KMS-11 (cell line): ENCODE measurements around the gene CCDC33.

Source experiments
- H2AFZ ChIP-seq: fragments of 200-600 bp; sonication (generic); 2 replicates; pipeline ENCODE4 v1.6.1; 2016; ENCODE audit warnings: antibody characterized with exemption, mixed run types, low read depth
- H3K27ac ChIP-seq: fragments of 200-600 bp; sonication (generic); 2 replicates; pipeline ENCODE4 v1.6.1; 2016; ENCODE audit warnings: mild to moderate bottlenecking, mixed run types
- H3K27me3 ChIP-seq: fragments of 200-600 bp; sonication (generic); 2 replicates; pipeline ENCODE4 v1.6.1; 2017; ENCODE audit warnings: mild to moderate bottlenecking, low read depth, mixed run types, moderate library complexity; ENCODE audit not compliant: insufficient read depth
- H3K36me3 ChIP-seq: fragments of 200-600 bp; sonication (generic); 2 replicates; pipeline ENCODE4 v1.6.1; 2017; ENCODE audit warnings: mild to moderate bottlenecking, mixed run types; ENCODE audit not compliant: insufficient read depth
- H3K4me1 ChIP-seq: fragments of 200-600 bp; sonication (generic); 2 replicates; pipeline ENCODE4 v1.6.1; 2016; ENCODE audit warnings: mild to moderate bottlenecking, low read depth, mixed run types; ENCODE audit not compliant: poor library complexity, severe bottlenecking
- H3K4me2 ChIP-seq: fragments of 200-600 bp; sonication (generic); 2 replicates; pipeline ENCODE4 v1.7.0; 2016; ENCODE audit warnings: mild to moderate bottlenecking, mixed run types
- H3K4me3 ChIP-seq: fragments of 200-600 bp; sonication (generic); IDR thresholded peaks from 2 replicates; pipeline ENCODE4 v1.6.1; 2017; ENCODE audit warnings: low read depth, low read length, mixed read lengths; ENCODE audit not compliant: insufficient read depth
- H3K79me2 ChIP-seq: fragments of 200-600 bp; sonication (generic); 2 replicates; pipeline ENCODE4 v1.6.1; 2016; ENCODE audit warnings: low read depth, mixed run types; ENCODE audit not compliant: insufficient read depth
- H3K9ac ChIP-seq: fragments of 200-600 bp; sonication (generic); 2 replicates; pipeline ENCODE4 v1.6.1; 2016; ENCODE audit warnings: mild to moderate bottlenecking, mixed run types
- H4K20me1 ChIP-seq: fragments of 200-600 bp; sonication (generic); 2 replicates; pipeline ENCODE4 v1.6.1; 2016; ENCODE audit warnings: mild to moderate bottlenecking, mixed run types; ENCODE audit not compliant: insufficient read depth
- CTCF ChIP-seq: fragments of 200-600 bp; sonication (generic); conservative IDR thresholded peaks from 2 replicates; pipeline ENCODE4 v1.6.1; 2017; ENCODE audit warnings: low read depth, mild to moderate bottlenecking, antibody characterized with exemption, low read length, moderate library complexity, mixed read lengths

The CCDC33 gene

GRCh38 chr15:74333093-74333492 lies 97.0 kb downstream of the CCDC33 start:
- no peak overlapping the region for H3K27ac ChIP-seq
- no peaks in the 10 kb centered on the region for H4K20me1 ChIP-seq
- TF ChIP-seq CTCF: no peak
- no peak overlapping the region for H3K9ac ChIP-seq
- H3K4me1 ChIP-seq: no peaks in the 10 kb centered on the region
- H3K36me3 ChIP-seq: no peaks in the 10 kb centered on the region
- no peaks in the 10 kb centered on the region for H3K79me2 ChIP-seq
- peaks cover 64% of the 10 kb centered on the region for H3K27me3 ChIP-seq
- H3K4me2 ChIP-seq: no peak overlapping the region
- no peak overlapping the region for H2AFZ ChIP-seq
- no peak overlapping the region for H3K4me3 ChIP-seq

GRCh38 chr15:74333662-74334061 lies 97.5 kb downstream of the CCDC33 start:
- H3K9ac ChIP-seq: no peak overlapping the region

GRCh38 chr15:74334127-74334526 lies 98.0 kb downstream of the CCDC33 start:
- Histone ChIP-seq H3K27ac (no peak overlapping the region), H4K20me1 (no peaks in the 10 kb centered on the region), H3K27me3 (peaks cover 62% of the 10 kb centered on the region), H2AFZ (no peak overlapping the region), H3K4me3 (no peak overlapping the region), H3K4me2 (no peak overlapping the region), H3K36me3 (no peaks in the 10 kb centered on the region), H3K4me1 (no peaks in the 10 kb centered on the region), H3K9ac (no peak overlapping the region), H3K79me2 (no peaks in the 10 kb centered on the region)
- TF ChIP-seq CTCF: no peak

More at GRCh38 chr15:74333662-74334061, 97.5 kb downstream of the CCDC33 start:
- Histone ChIP-seq H3K27ac (no peak overlapping the region), H2AFZ (no peak overlapping the region), H3K79me2 (no peaks in the 10 kb centered on the region), H3K4me1 (no peaks in the 10 kb centered on the region), H3K4me3 (no peak overlapping the region), H3K27me3 (peaks cover 64% of the 10 kb centered on the region), H4K20me1 (no peaks in the 10 kb centered on the region), H3K36me3 (no peaks in the 10 kb centered on the region), H3K4me2 (no peak overlapping the region)
- no peak for TF ChIP-seq CTCF

GRCh38 chr15:74335396-74335795 lies 99.3 kb downstream of the CCDC33 start:
- H3K4me2 ChIP-seq: no peak overlapping the region
- H3K27me3 ChIP-seq: peaks cover 60% of the 10 kb centered on the region
- H3K9ac ChIP-seq: no peak overlapping the region
- H3K27ac ChIP-seq: no peak overlapping the region
- H3K4me1 ChIP-seq: no peaks in the 10 kb centered on the region
- no peaks in the 10 kb centered on the region for H3K79me2 ChIP-seq
- no peaks in the 10 kb centered on the region for H3K36me3 ChIP-seq
- no peak for TF ChIP-seq CTCF
- H2AFZ ChIP-seq: no peak overlapping the region
- H4K20me1 ChIP-seq: no peaks in the 10 kb centered on the region
- H3K4me3 ChIP-seq: no peak overlapping the region
